ENCODE results near the gene C2orf76.

The C2orf76 gene

GRCh38 chr2:119337749-119338148 is 28.9 kb downstream of the C2orf76 start:
- no peak overlapping the region for H3K4me3 ChIP-seq (ENCODE audit: low read length)
- no peak for DNase-seq (ENCODE audit: low read depth)
- TF ChIP-seq CTCF (conservative IDR thresholded peaks at IDR 0.05; ENCODE audit: low read depth, low read length): no peak

- H3K4me3 ChIP-seq (ENCODE audit: low read length): no peak overlapping the region
- TF ChIP-seq CTCF (conservative IDR thresholded peaks at IDR 0.05; ENCODE audit: low read depth, low read length): no peak
- no peak for DNase-seq (ENCODE audit: low read depth)
Measured at GRCh38 chr2:119333833-119334232, 32.8 kb downstream of the C2orf76 start.

- H3K4me3 ChIP-seq (ENCODE audit: low read length): no peak overlapping the region
- no peak for TF ChIP-seq CTCF (conservative IDR thresholded peaks at IDR 0.05; ENCODE audit: low read depth, low read length)
- no peak for DNase-seq (ENCODE audit: low read depth)
Measured at GRCh38 chr2:119333360-119333759, 33.3 kb downstream of the C2orf76 start.

GRCh38 chr2:119332953-119333352 is 33.7 kb downstream of the C2orf76 start:
- TF ChIP-seq CTCF (conservative IDR thresholded peaks at IDR 0.05; ENCODE audit: low read depth, low read length): no peak
- no peak overlapping the region for H3K4me3 ChIP-seq (ENCODE audit: low read length)
- DNase-seq (ENCODE audit: low read depth): no peak

- no peak for TF ChIP-seq CTCF (conservative IDR thresholded peaks at IDR 0.05; ENCODE audit: low read depth, low read length)
- no peak for DNase-seq (ENCODE audit: low read depth)
- no peak overlapping the region for H3K4me3 ChIP-seq (ENCODE audit: low read length)
Measured at GRCh38 chr2:119327431-119327830, 39.2 kb downstream of the C2orf76 start.

- H3K4me3 ChIP-seq (ENCODE audit: low read length): no peak overlapping the region
- DNase-seq (ENCODE audit: low read depth): no peak
- no peak for TF ChIP-seq CTCF (conservative IDR thresholded peaks at IDR 0.05; ENCODE audit: low read depth, low read length)
Measured at GRCh38 chr2:119326938-119327337, 39.7 kb downstream of the C2orf76 start.

GRCh38 chr2:119324685-119325270 is 41.9 kb downstream of the C2orf76 start:
- DNase-seq (ENCODE audit: low read depth): no peak
- no peak overlapping the region for H3K4me3 ChIP-seq (ENCODE audit: low read length)
- no peak for TF ChIP-seq CTCF (conservative IDR thresholded peaks at IDR 0.05; ENCODE audit: low read depth, low read length)
